NB4 (cell line): Measurements from ENCODE around the gene OR10V1.

ENCODE experiments used
- CTCF ChIP-seq: IDR thresholded peaks from one replicate; pipeline ENCODE4 v1.5.1; 2012; ENCODE audit warnings: low read depth, low read length
- MAX ChIP-seq: IDR thresholded peaks from 2 replicates; pipeline ENCODE4 v1.6.1; 2011; ENCODE audit warnings: low read depth, low read length
- POLR2A ChIP-seq: IDR thresholded peaks from 2 replicates; pipeline ENCODE4 v1.6.1; 2011; ENCODE audit warnings: mild to moderate bottlenecking; ENCODE audit not compliant: insufficient read length; ENCODE audit errors: extremely low read depth

GRCh38 chr11:59669611-59670009 is 44.0 kb downstream of the OR10V1 start:
- no peak for TF ChIP-seq CTCF
- TF ChIP-seq POLR2A, result no peak
- no peak for TF ChIP-seq MAX
